Vagina (tissue), 2 donors: ENCODE results near the gene EVC2.

Experiments used
- CTCF ChIP-seq, 3 experiments: fragments of 450-650 bp in 2 of 3; fragments of 200-600 bp in 1 of 3; sonication (generic) in 1 of 3; IDR thresholded peaks; one replicate each; pipeline ENCODE4 v1.5.1; 2017 to 2019; ENCODE audit warnings: antibody characterized with exemption in 3 of 3, mild to moderate bottlenecking in 2 of 3, moderate library complexity in 2 of 3
- POLR2A ChIP-seq, 2 donors: fragments of 450-650 bp; IDR thresholded peaks; one replicate each; pipeline ENCODE4 v1.6.1; 2017; ENCODE audit warnings: antibody characterized with exemption in 2 of 2, mild to moderate bottlenecking in 2 of 2, moderate library complexity in 2 of 2
- POLR2AphosphoS5 ChIP-seq, 2 donors: sonication (generic); formaldehyde crosslinking; IDR thresholded peaks; one replicate each; pipeline ENCODE4 v1.9.0; 2017; ENCODE audit warnings: antibody characterized with exemption in 2 of 2, mild to moderate bottlenecking in 2 of 2, low read depth in 1 of 2; ENCODE audit not compliant: insufficient read depth in 1 of 2

- TF ChIP-seq CTCF (IDR thresholded peaks at IDR 0.05) (no peak), POLR2A (IDR thresholded peaks at IDR 0.05) (no peak), POLR2AphosphoS5 (IDR thresholded peaks at IDR 0.05; ENCODE audit: insufficient read depth in 1 of 2, low read depth in 1 of 2) (no peak)
Measured at GRCh38 chr4:5705647-5706320, 2.6 kb downstream of the EVC2 start.
